HPDE6-E6E7 (cell line): ENCODE results near the gene CNTNAP2.
"Not testable (repeated sequence)": the region's sequence is repeated elsewhere in the genome, so short reads cannot be mapped to it uniquely, and the experiment has no call there.

Source experiments
- DNase-seq: peaks from one replicate; pipeline ENCODE4 v3.0.0; 2011; ENCODE audit warnings: missing footprints; ENCODE audit errors: extremely low spot score

Gene CNTNAP2

GRCh38 chr7:148436135-148436534 lies 2319.5 kb downstream of the CNTNAP2 start:
- DNase-seq = no peak

DNA sequence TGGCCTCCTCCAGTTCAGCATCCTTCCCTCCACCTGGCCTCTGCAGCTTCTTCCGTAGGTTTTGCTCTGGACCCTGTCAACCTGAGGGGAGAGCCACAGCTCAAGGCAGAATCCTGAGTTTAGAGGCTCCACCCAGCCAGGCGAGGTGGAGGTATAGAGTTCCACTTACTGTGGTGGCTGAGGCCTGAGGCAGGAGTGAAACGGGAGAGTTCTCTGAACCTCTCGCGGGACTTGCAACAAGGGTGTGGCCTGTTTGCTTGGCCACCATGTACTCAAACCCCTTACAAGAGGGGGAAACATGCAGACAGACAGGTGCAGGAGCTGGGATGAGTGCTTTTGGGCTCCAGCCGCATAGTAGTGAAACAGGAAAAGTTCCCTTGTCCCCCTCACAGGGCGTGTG lies 2320.0 kb downstream of the CNTNAP2 start:
- DNase-seq = no peak

- no peak for DNase-seq
Measured at GRCh38 chr7:148437043-148437442, 2320.4 kb downstream of the CNTNAP2 start.

DNA sequence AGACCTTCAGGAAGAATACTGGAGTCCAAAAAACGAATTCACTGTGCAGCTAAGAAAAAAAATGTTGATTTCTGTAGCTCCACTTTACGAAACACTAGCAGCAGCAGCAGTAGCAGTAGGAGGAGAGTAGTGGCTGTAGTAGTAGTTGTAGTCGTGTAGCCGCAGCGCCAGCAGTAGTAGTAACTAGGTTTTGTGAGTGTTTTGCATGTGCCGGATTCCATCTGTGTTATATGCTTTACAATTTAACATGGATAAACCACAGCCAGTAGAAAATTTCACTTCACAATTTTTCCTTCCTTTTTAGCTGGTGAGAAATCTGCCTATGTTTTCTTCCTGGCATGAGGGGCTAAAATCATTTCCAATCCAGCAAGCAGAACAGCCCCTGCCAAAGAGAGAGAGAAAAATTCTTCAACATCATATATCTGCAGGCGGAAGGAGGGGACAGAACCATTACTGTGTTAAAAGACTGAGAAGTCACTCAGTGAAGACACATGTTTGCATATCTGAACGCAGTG lies 2325.6 kb downstream of the CNTNAP2 start:
- no peak for DNase-seq

- DNase-seq = no peak
Measured at GRCh38 chr7:148442933-148443332, 2326.3 kb downstream of the CNTNAP2 start.

- DNase-seq = no peak
Measured at GRCh38 chr7:148445260-148446044, 2328.9 kb downstream of the CNTNAP2 start.

DNA sequence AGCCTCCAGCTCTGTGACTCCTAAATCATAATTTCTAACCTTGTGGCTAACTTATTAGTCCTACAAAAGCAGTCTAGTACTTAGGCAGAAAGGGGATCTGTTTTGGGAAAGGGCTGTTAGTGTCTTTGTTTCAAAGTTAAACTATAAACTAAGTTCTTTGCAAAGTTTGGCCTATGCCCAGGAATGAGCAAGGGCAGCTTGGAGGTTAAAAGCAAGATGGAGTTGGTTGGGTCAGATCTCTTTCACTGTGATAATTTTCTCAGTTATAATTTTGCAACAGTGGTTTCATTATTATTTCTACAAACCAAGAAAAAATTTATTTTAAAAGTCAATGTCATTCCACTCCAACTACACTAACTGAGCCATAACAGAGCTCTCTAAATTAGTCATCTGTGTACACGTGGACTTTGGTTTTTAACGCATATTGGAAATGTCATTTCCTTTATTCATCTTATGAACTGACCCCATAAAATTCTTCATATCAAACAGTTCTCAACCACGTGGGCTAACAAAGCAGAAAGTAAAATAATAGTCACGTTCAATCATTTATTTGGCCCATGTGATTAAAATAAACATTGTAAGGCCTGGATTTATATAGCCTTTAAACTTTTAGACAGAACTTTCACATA lies 2330.7 kb downstream of the CNTNAP2 start:
- DNase-seq = no peak

- not testable (repeated sequence) for DNase-seq
Measured at GRCh38 chr7:148451526-148451925, 2334.9 kb downstream of the CNTNAP2 start.

DNA sequence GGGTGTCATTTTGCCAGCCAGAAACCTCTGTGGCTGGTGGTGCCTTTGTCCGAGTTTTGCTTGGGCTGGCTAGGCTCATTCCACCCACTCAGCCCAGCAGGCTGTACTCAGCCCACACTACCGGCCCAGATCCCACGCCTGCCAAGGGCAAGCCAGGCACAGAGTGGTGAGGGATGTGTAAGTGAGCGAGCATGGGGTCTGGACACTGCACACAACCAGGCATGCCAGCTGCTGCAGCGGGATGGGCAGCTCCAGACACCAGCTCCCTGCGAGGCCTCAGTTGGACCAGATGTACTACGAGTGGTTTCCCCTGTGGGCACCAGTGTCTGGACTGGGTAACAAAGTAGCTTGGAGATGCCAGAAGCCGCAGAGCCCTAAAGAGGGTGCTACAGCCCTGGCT lies 2339.8 kb downstream of the CNTNAP2 start:
- DNase-seq = no peak

DNA sequence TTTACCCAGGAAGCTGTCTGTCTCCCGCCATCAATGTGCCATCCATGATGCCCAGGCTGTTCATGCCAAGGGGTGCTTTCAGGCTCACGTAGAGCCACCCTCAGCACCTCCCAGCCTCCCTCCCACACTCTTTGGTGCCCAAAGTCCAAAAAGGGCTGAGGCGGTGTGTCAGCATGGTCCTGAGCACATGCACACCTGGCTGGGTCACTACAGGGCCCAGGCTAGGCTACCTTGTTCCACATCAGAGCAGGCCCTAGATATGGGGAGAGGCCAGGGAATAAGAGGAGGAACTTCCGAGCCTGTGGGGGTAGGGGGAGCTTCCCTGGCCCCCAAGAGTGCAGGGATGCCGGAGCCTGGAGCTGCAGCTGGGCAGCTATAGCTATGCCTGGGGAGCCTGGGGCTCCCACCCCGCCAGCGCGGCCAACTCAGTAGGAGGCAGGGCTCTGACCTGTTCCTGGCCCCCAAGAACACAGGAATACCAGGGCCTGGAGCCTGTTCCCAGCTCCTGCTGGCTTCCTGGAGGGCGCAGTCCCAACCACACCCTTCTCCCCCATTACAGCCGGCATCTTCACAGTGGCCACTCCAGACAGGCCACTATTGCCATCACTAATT lies 2340.8 kb downstream of the CNTNAP2 start:
- no peak for DNase-seq

DNA sequence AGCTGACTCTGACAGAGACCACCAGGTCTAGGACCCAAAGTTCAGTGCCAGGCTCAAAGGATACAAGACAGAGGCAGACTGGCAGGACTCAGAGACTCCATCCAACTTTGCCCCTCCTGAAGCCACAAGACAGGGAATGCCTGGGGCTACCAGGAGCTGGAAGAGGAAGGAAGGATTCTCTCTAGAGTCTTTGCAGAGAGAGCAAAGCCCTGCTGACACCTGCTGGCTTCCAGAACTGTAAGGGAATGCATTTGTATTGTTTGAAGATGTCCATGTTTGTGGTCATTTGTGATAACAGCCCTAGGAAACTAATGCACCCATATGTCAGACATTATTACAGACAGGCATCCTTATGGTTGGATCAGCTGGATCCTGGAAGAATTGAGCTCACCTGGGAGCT lies 2341.7 kb downstream of the CNTNAP2 start:
- DNase-seq = no peak

- no peak for DNase-seq
Measured at GRCh38 chr7:148461392-148462179, 2345.0 kb downstream of the CNTNAP2 start.

DNA sequence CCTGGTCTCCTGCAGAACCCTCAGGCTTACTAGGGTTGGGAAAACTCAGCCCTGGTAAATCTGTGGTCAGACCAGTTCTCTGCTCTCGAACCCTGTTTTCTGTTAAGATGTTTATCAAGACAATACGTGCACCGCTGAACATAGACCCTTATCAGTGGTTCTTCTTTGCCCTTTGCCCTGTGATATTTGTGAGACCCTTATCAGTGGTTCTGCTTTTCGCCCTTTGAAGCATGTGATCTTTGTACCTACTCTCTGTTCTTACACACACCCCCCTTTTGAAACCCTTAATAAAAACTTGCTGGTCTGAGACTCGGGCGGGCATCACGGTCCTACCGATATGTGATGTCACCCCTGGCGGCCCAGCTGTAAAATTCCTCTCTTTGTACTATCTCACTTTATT lies 2346.2 kb downstream of the CNTNAP2 start:
- DNase-seq = not testable (repeated sequence)

GRCh38 chr7:148463210-148463609 lies 2346.6 kb downstream of the CNTNAP2 start:
- DNase-seq = no peak

DNA sequence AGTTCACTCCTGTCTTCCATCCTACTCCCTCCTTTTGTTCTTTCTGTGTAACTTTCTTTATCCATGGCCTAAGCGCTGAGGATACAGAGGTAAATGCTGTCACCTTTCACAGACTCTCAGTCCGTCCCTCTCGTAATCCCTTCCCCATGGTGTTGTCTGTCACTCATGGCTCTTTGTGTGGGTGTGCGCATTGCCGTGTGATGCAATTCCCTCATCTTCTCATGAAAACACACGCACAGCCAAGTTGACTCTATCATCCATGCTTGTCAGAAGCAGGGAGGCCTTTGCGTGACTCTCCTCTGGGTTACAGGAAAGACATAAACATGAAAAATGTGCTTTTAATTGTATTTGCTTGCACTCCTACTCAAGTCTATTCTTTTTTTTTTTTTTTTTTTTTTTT lies 2348.3 kb downstream of the CNTNAP2 start:
- no peak for DNase-seq

DNA sequence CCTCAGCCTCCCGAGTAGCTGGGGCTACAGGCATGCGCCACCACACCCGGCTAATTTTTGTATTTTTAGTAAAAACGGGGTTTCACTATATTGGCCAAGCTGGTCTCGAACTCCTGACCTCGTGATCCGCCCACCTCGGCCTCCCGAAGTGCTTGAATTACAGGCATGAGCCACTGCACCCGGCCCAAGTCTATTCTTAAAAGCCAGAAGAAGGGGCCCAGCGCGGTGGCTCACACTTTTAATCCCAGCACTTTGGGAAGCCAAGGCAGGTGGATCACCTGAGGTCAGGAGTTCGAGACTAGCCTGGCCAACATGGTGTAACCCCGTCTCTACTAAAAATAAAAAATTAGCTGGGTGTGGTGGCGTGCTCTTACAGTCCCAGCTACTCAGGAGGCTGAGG lies 2348.8 kb downstream of the CNTNAP2 start:
- DNase-seq = not testable (repeated sequence)

DNA sequence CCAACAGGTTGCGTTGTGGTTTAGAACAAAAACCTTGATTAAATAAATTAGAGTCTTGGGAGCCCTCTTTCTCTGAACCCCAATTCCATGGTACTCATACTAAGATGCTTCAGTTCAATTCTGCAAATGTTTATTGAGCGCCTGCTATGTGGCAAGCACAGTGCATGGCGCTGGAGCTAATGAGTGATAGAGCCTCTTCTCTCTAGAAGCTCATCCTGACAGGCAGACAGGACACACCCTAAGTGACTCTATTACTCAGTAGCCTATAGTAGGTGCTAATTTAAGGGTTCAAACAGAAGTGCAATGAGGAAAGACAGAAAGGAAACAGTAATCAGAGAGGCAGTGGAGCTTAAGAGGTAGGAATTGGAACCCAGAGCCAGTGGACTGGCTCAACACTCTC lies 2349.5 kb downstream of the CNTNAP2 start:
- no peak for DNase-seq

- DNase-seq = no peak
Measured at GRCh38 chr7:148468700-148469098, 2352.1 kb downstream of the CNTNAP2 start.
